DND-41 (cell line): Measurements from ENCODE around the gene CARMIL1.

Experiments used
- ATAC-seq: fragments of 200-7000 bp; cut with Tn5 transposase; 3 replicates; pipeline ENCODE4 v1.9.1; 2021; ENCODE audit warnings: low read depth; ENCODE audit not compliant: insufficient read depth
- DNase-seq: peaks from one replicate; pipeline ENCODE4 v3.0.0-alpha.2; 2020
- H2AFZ ChIP-seq: 2 replicates; pipeline ENCODE4 v1.6.0; 2012; ENCODE audit warnings: low read depth, low read length
- H3K27ac ChIP-seq: 2 replicates; pipeline ENCODE4 v1.5.1; 2012; ENCODE audit warnings: low read length, inconsistent platforms
- H3K27me3 ChIP-seq: fragments of 200-600 bp; sonication (generic); 2 replicates; pipeline ENCODE4 v1.6.0; 2012; ENCODE audit warnings: low read length, mild to moderate bottlenecking, inconsistent platforms; ENCODE audit not compliant: insufficient read depth, poor library complexity
- H3K36me3 ChIP-seq: 2 replicates; pipeline ENCODE4 v1.5.1; 2012; ENCODE audit warnings: low read length, inconsistent platforms; ENCODE audit not compliant: insufficient read depth
- H3K4me1 ChIP-seq: 2 replicates; pipeline ENCODE4 v1.5.1; 2012; ENCODE audit warnings: mild to moderate bottlenecking, low read length; ENCODE audit not compliant: insufficient read depth
- H3K4me2 ChIP-seq: 2 replicates; pipeline ENCODE4 v1.6.0; 2012; ENCODE audit warnings: mild to moderate bottlenecking, moderate library complexity, low read length, inconsistent platforms; ENCODE audit not compliant: insufficient read depth
- H3K4me3 ChIP-seq, 2 experiments: fragments of 200-600 bp in 1 of 2; shearing (Covaris generic) in 1 of 2; 2 replicates each; pipeline ENCODE4 v1.5.1; 2012 to 2016; ENCODE audit warnings: inconsistent platforms in 2 of 2, low read length in 2 of 2, mild to moderate bottlenecking in 2 of 2, low read depth in 1 of 2, moderate library complexity in 1 of 2
- H3K79me2 ChIP-seq: 2 replicates; pipeline ENCODE4 v1.6.0; 2012; ENCODE audit warnings: low read length, inconsistent platforms; ENCODE audit not compliant: insufficient read depth
- H3K9ac ChIP-seq: 2 replicates; pipeline ENCODE4 v1.6.0; 2012; ENCODE audit warnings: low read depth, mild to moderate bottlenecking, inconsistent platforms, low read length, moderate library complexity
- H3K9me3 ChIP-seq: 2 replicates; pipeline ENCODE4 v1.5.1; 2012; ENCODE audit warnings: low read length, moderate library complexity, mild to moderate bottlenecking, inconsistent platforms; ENCODE audit not compliant: insufficient read depth, severe bottlenecking
- H4K20me1 ChIP-seq: 2 replicates; pipeline ENCODE4 v1.6.0; 2012; ENCODE audit warnings: low read length; ENCODE audit not compliant: insufficient read depth
- EZH2 ChIP-seq: IDR thresholded peaks from 3 replicates; pipeline ENCODE4 v1.6.1; 2012; ENCODE audit warnings: borderline replicate concordance, low read depth, mild to moderate bottlenecking, moderate library complexity, low read length, inconsistent platforms; ENCODE audit not compliant: severe bottlenecking
- TF ChIP-seq, protein P1 (sequence below): IDR thresholded peaks from 2 replicates; pipeline ENCODE4 v1.5.1; 2012; ENCODE audit warnings: borderline replicate concordance, low read length, moderate library complexity, mild to moderate bottlenecking; ENCODE audit not compliant: poor library complexity, severe bottlenecking; ENCODE audit errors: extremely low read depth

CARMIL1 gene

DNA sequence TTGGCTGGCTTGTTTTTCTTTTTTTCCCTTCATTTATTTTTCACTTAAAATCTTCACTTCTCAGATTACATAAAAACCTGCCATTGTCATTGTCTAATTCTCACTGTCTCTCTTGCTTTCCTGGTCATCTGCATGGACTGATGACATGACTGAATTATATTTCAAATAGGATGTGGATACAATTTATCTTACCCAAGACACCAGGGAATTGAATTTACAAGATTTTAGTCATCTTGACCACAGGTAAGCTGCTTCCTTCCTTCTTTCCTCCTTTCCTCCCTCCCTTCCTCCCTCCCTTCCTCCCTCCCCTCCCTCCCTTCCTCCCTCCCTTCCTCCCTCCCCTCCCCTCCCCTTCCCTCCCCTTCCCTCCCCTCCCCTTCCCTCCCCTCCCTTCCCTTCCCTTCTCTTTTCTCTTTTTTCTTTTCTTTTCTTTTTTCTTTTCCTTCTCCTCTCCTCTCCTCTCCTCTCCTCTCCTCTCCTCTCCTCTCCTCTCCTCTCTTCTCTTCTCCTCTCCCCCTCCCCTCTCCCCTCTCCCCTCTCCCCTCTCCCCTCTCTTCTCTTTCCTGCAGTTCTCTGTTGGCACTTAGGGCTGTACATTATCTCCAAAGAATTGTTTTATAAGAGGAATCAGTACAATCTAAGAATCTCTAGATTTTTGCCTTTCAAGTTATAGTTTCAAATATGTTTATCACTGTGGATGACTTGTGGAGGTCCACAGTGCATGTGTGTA lies 171.5 kb downstream of the CARMIL1 start:
- Histone ChIP-seq H3K4me3 (no peak overlapping the region), H3K27ac (no peak overlapping the region), H3K4me2 (no peak overlapping the region), H3K9ac (no peak overlapping the region), H2AFZ (no peak overlapping the region), H3K36me3 (no peaks in the 10 kb centered on the region), H4K20me1 (no peaks in the 10 kb centered on the region), H3K4me1 (no peaks in the 10 kb centered on the region), H3K79me2 (no peaks in the 10 kb centered on the region), H3K27me3 (peaks cover 9% of the 10 kb centered on the region), H3K9me3 (peaks cover 3% of the 10 kb centered on the region)
- DNase-seq (no peak), ATAC-seq (no peak)
- TF ChIP-seq EZH2 = no peak
- TF ChIP-seq, protein P1, sequence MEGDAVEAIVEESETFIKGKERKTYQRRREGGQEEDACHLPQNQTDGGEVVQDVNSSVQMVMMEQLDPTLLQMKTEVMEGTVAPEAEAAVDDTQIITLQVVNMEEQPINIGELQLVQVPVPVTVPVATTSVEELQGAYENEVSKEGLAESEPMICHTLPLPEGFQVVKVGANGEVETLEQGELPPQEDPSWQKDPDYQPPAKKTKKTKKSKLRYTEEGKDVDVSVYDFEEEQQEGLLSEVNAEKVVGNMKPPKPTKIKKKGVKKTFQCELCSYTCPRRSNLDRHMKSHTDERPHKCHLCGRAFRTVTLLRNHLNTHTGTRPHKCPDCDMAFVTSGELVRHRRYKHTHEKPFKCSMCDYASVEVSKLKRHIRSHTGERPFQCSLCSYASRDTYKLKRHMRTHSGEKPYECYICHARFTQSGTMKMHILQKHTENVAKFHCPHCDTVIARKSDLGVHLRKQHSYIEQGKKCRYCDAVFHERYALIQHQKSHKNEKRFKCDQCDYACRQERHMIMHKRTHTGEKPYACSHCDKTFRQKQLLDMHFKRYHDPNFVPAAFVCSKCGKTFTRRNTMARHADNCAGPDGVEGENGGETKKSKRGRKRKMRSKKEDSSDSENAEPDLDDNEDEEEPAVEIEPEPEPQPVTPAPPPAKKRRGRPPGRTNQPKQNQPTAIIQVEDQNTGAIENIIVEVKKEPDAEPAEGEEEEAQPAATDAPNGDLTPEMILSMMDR = no peak

DNA sequence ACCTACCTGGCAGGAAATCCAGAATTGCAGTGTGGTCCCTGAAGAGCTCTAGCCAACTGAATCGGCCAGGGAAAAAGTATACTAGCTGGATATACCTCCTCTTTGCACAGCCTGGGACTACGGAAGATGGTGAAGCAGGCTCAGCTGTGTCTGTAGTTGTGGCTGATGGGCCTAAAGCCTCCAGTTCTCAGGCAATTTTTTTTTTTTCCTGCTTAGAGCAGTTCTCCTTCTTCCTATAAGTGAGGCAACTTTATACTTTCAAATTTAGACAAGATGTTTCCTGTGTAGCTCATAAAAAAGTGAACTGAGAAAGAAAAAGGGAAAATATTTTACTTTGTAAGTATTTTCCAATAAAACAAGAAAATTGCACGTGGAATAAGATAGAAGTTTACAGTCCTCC lies 172.9 kb downstream of the CARMIL1 start:
- Histone ChIP-seq H3K9me3 (no peaks in the 10 kb centered on the region), H3K79me2 (no peaks in the 10 kb centered on the region), H3K27me3 (peaks cover 15% of the 10 kb centered on the region), H2AFZ (no peak overlapping the region), H3K36me3 (no peaks in the 10 kb centered on the region), H4K20me1 (no peaks in the 10 kb centered on the region), H3K4me3 (no peak overlapping the region), H3K27ac (no peak overlapping the region), H3K9ac (no peak overlapping the region), H3K4me1 (no peaks in the 10 kb centered on the region), H3K4me2 (no peak overlapping the region)
- ATAC-seq (no peak), DNase-seq (no peak)
- no peak for TF ChIP-seq EZH2
- TF ChIP-seq, protein P1 = no peak

DNA sequence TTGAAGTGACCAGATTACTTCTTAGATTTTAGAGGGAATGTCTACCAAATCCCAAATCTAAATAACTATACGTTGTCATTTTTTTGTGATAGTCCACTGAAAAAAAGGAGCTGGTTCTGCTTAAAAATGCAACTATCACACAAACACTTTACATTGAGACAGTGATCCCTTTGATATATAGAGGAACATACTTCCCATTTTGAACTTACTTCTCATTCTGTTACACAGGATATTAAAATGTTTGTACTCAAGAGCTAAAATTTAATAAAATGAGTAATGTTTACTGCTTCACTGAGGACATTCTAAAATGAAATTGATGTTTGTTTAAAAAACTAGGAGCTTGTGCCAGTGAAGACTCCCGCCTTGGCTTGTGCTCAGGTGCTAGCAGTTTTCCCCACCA lies 174.1 kb downstream of the CARMIL1 start:
- Histone ChIP-seq H2AFZ (no peak overlapping the region), H3K9ac (no peak overlapping the region), H3K36me3 (no peaks in the 10 kb centered on the region), H3K4me2 (no peak overlapping the region), H4K20me1 (no peaks in the 10 kb centered on the region), H3K4me3 (no peak overlapping the region), H3K27ac (no peak overlapping the region), H3K4me1 (no peaks in the 10 kb centered on the region), H3K79me2 (no peaks in the 10 kb centered on the region), H3K9me3 (no peaks in the 10 kb centered on the region), H3K27me3 (peaks cover 16% of the 10 kb centered on the region)
- no peak for ATAC-seq
- DNase-seq = no peak
- no peak for TF ChIP-seq EZH2
- TF ChIP-seq, protein P1 = no peak

DNA sequence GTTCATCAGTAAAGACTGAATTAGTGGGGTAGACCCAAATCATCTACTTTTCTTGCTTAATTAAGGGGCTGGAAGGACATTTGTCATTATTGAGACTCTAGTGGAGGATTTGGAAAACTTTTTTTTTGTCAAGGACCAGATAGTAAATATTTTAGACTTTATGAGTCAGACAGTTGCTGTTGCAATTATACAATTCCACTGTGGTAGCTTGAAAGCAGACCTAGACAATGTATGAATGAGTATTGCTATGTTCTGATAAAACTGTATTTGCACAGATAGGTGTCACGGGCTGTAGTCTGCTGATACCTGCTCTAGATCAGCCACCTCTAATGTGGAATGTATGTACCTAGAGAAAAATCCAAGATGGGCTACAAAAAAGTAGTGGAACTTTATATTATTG lies 175.0 kb downstream of the CARMIL1 start:
- no peaks in the 10 kb centered on the region for H4K20me1 ChIP-seq
- no peaks in the 10 kb centered on the region for H3K4me1 ChIP-seq
- ATAC-seq = no peak

More for the DNA sequence above, 175.0 kb downstream of the CARMIL1 start:
- H3K9me3 ChIP-seq = no peaks in the 10 kb centered on the region
- TF ChIP-seq, protein P1 = no peak
- TF ChIP-seq EZH2 = no peak
- no peaks in the 10 kb centered on the region for H3K79me2 ChIP-seq
- no peak overlapping the region for H3K27ac ChIP-seq
- H3K4me2 ChIP-seq = no peak overlapping the region
- DNase-seq = no peak
- no peaks in the 10 kb centered on the region for H3K36me3 ChIP-seq
- H3K4me3 ChIP-seq = no peak overlapping the region
- no peak overlapping the region for H3K9ac ChIP-seq
- peaks cover 20% of the 10 kb centered on the region for H3K27me3 ChIP-seq
- no peak overlapping the region for H2AFZ ChIP-seq
